ENCODE results near the gene MAP4.

GRCh38 chr3:47996440-47996839 lies 19.8 kb downstream of the MAP4 start:
- TF ChIP-seq POLR2A (IDR thresholded peaks at IDR 0.05) = no peak
- TF ChIP-seq, protein P1, sequence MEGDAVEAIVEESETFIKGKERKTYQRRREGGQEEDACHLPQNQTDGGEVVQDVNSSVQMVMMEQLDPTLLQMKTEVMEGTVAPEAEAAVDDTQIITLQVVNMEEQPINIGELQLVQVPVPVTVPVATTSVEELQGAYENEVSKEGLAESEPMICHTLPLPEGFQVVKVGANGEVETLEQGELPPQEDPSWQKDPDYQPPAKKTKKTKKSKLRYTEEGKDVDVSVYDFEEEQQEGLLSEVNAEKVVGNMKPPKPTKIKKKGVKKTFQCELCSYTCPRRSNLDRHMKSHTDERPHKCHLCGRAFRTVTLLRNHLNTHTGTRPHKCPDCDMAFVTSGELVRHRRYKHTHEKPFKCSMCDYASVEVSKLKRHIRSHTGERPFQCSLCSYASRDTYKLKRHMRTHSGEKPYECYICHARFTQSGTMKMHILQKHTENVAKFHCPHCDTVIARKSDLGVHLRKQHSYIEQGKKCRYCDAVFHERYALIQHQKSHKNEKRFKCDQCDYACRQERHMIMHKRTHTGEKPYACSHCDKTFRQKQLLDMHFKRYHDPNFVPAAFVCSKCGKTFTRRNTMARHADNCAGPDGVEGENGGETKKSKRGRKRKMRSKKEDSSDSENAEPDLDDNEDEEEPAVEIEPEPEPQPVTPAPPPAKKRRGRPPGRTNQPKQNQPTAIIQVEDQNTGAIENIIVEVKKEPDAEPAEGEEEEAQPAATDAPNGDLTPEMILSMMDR (IDR thresholded peaks at IDR 0.05) = no peak
- TF ChIP-seq POLR2AphosphoS5 (IDR thresholded peaks at IDR 0.05; ENCODE audit: insufficient read depth in 1 of 2, low read depth in 1 of 2) = no peak
